ENCODE data around the gene PCNT. TPM values are rescaled to one million over a fixed set of nuclear protein-coding genes. Genes with fewer than 3 reads are reported as not detected.

PCNT gene
- total and polyA plus RNA-seq, 2 of the 4 experiments (the other 2 are of a cell fraction) = 10.0 to 19.4 TPM

GRCh38 chr21:46471514-46471913 lies 147.6 kb downstream of the PCNT start:
- Histone ChIP-seq H3K27ac (ENCODE audit: insufficient read depth, low read length) (no peak overlapping the region), H4K8ac (ENCODE audit: low read depth in 2 of 2, low read length in 2 of 2) (no peak overlapping the region), H3K27me3 (ENCODE audit: control insufficient read depth, insufficient read depth, low read length) (no peaks in the 10 kb centered on the region), H3K56ac (ENCODE audit: extremely low read depth, insufficient read depth, low read length) (no peak overlapping the region), H3K79me1 (ENCODE audit: low read depth in 1 of 2, low read length in 2 of 2) (peaks cover 31 to 64% of the 10 kb centered on the region in 2 experiments), H3K14ac (replicated peaks; ENCODE audit: low read depth, low read length) (no peak overlapping the region), H4K91ac (ENCODE audit: insufficient read depth, low read depth, low read length) (no peak overlapping the region), H3K23ac (ENCODE audit: low read depth, low read length) (no peak overlapping the region), H2BK20ac (ENCODE audit: low read depth, low read length) (no peak overlapping the region), H2BK120ac (ENCODE audit: low read depth, low read length) (no peak overlapping the region), H2AFZ (replicated peaks; ENCODE audit: low read length, poor library complexity) (no peak overlapping the region), H3K9ac (ENCODE audit: low read depth, low read length) (no peak overlapping the region), H4K20me1 (ENCODE audit: insufficient read depth, low read length) (peaks cover 18% of the 10 kb centered on the region), H3K4ac (ENCODE audit: low read depth, low read length) (no peak overlapping the region), H2AK9ac (replicated peaks; ENCODE audit: low read depth, low read length, poor library complexity) (no peak overlapping the region), H2BK15ac (ENCODE audit: low read depth, low read length) (no peak overlapping the region), H2AK5ac (ENCODE audit: low read depth, low read length) (no peak overlapping the region), H3K9me1 (ENCODE audit: insufficient read depth, low read length) (peaks cover 13% of the 10 kb centered on the region), H3K18ac (ENCODE audit: low read depth, low read length) (no peak overlapping the region), H4K5ac (ENCODE audit: low read depth, low read length) (no peak overlapping the region), H3K36me3 (ENCODE audit: control insufficient read depth, insufficient read depth, low read length) (peaks cover 3% of the 10 kb centered on the region; the same call in 1 of the 2 replicates), H3K4me2 (ENCODE audit: low read depth, low read length) (no peak overlapping the region), H3K4me3 (ENCODE audit: insufficient read depth, low read depth, low read length) (no peak overlapping the region), H2BK5ac (ENCODE audit: low read depth, low read length, poor library complexity, severe bottlenecking) (no peak overlapping the region), H3K4me1 (ENCODE audit: control insufficient read depth, insufficient read depth, low read length) (peaks cover 4% of the 10 kb centered on the region; the same call in 1 of the 2 replicates), H3K9me3 (ENCODE audit: control insufficient read depth, insufficient read depth, low read length) (no peaks in the 10 kb centered on the region)
- no peak for DNase-seq
- intact Hi-C loops (cut with micrococcal nuclease) = no loop called here
- in situ Hi-C loops (cut with MboI; ENCODE audit: low sequenced_read_pairs) = no loop called here
- CTCF ChIA-PET = no interaction called here
- BruUV-seq (replicated peaks) = no TSS peak
- no peak for ATAC-seq (ENCODE audit: low read depth)
- dilution Hi-C loops (cut with HindIII; ENCODE audit: low sequenced_read_pairs, unreplicated experiment) = no loop called here
- TF ChIP-seq RAD21 (IDR thresholded peaks at IDR 0.05; ENCODE audit: low read length) (no peak), RFX5 (IDR thresholded peaks at IDR 0.05; ENCODE audit: low read depth, low read length) (no peak), CEBPB (IDR thresholded peaks at IDR 0.05; ENCODE audit: low read depth, low read length) (no peak), POLR2A (IDR thresholded peaks at IDR 0.05; ENCODE audit: low read depth, low read length) (no peak), MXI1 (IDR thresholded peaks at IDR 0.05; ENCODE audit: borderline replicate concordance, low read depth, low read length) (no peak), MAFK (IDR thresholded peaks at IDR 0.05; ENCODE audit: low read depth, low read length) (no peak)
- TF ChIP-seq, protein P1, sequence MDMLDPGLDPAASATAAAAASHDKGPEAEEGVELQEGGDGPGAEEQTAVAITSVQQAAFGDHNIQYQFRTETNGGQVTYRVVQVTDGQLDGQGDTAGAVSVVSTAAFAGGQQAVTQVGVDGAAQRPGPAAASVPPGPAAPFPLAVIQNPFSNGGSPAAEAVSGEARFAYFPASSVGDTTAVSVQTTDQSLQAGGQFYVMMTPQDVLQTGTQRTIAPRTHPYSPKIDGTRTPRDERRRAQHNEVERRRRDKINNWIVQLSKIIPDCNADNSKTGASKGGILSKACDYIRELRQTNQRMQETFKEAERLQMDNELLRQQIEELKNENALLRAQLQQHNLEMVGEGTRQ (IDR thresholded peaks at IDR 0.05; ENCODE audit: low read depth, low read length) = no peak
- POLR2A ChIA-PET (ENCODE audit: unreplicated experiment) = interaction anchor here (0.6 kb wide), 1 partner anchor 1188 kb away, joined by 3 read pairs; no protein-coding TSS in a partner anchor
- no CpG with 5 or more reads among the region's 1 CpG for WGBS, 2 experiments (ENCODE audit: extremely low coverage in 2 of 2, insufficient read length in 1 of 2)
